ENCODE measurements around the gene PPIE.

Gene PPIE

GRCh38 chr1:39692152-39693074 lies 46.3 kb upstream of the PPIE start:
- TF ChIP-seq, protein P1, sequence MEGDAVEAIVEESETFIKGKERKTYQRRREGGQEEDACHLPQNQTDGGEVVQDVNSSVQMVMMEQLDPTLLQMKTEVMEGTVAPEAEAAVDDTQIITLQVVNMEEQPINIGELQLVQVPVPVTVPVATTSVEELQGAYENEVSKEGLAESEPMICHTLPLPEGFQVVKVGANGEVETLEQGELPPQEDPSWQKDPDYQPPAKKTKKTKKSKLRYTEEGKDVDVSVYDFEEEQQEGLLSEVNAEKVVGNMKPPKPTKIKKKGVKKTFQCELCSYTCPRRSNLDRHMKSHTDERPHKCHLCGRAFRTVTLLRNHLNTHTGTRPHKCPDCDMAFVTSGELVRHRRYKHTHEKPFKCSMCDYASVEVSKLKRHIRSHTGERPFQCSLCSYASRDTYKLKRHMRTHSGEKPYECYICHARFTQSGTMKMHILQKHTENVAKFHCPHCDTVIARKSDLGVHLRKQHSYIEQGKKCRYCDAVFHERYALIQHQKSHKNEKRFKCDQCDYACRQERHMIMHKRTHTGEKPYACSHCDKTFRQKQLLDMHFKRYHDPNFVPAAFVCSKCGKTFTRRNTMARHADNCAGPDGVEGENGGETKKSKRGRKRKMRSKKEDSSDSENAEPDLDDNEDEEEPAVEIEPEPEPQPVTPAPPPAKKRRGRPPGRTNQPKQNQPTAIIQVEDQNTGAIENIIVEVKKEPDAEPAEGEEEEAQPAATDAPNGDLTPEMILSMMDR (IDR thresholded peaks at IDR 0.05; ENCODE audit: extremely low read depth, missing control alignments): no peak

GRCh38 chr1:39694026-39694425 lies 44.7 kb upstream of the PPIE start:
- no peak for DNase-seq (ENCODE audit: low spot score)
- TF ChIP-seq, protein P1 (IDR thresholded peaks at IDR 0.05; ENCODE audit: extremely low read depth, missing control alignments): no peak

More at GRCh38 chr1:39692152-39693074, 46.3 kb upstream of the PPIE start:
- DNase-seq (ENCODE audit: low spot score): no peak

- TF ChIP-seq, protein P1 (IDR thresholded peaks at IDR 0.05; ENCODE audit: extremely low read depth, missing control alignments): no peak
- DNase-seq (ENCODE audit: low spot score): no peak
Observed at GRCh38 chr1:39695016-39695415, 43.7 kb upstream of the PPIE start.

- TF ChIP-seq, protein P1 (IDR thresholded peaks at IDR 0.05; ENCODE audit: extremely low read depth, missing control alignments): no peak
- DNase-seq (ENCODE audit: low spot score): no peak
Observed at GRCh38 chr1:39696448-39696847, 42.2 kb upstream of the PPIE start.

DNA sequence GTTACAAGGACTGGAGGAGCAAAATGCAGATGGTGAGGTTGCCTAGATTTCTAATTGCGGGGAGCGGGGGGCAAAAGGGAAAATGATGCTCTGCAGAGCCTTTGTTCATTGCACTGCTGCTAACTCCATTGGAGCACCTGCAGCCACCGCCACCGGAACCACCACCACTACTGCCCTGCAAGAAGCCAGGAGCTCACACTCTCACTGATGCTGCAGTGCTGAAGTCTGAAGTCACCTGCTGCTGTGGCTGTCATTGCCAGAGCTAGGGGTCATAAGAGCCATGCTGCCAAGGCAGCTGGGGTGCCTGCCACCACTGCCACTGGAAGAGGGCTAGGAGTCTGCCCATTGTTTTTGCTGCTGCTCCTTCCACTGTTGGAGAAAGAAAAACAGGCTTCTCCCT lies 40.1 kb upstream of the PPIE start:
- TF ChIP-seq, protein P1 (IDR thresholded peaks at IDR 0.05; ENCODE audit: extremely low read depth, missing control alignments): no peak
- DNase-seq (ENCODE audit: low spot score): no peak

- DNase-seq (ENCODE audit: low spot score): no peak
- TF ChIP-seq, protein P1 (IDR thresholded peaks at IDR 0.05; ENCODE audit: extremely low read depth, missing control alignments): no peak
Observed at GRCh38 chr1:39699419-39699818, 39.3 kb upstream of the PPIE start.

DNA sequence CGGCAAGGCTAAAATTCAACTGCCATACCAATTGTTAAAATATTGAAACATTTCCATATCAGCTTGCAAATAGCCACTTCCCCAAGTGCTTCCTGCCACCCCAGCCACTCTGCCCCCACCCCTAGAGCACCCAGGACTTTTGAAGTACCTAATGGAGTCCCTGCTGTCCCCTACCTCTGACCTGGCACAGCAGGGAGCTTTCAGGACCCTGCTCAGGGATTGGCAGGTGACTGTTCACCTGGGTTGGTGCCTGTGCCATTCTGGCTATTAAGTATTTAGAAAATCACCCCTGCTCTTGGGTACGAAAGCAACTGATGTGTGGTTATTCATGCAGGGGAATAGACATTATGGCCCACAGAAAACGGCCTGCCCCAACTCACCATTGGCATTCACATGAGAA lies 38.3 kb upstream of the PPIE start:
- no peak for DNase-seq (ENCODE audit: low spot score)

More for the DNA sequence above, 38.3 kb upstream of the PPIE start:
- TF ChIP-seq, protein P1 (IDR thresholded peaks at IDR 0.05; ENCODE audit: extremely low read depth, missing control alignments): no peak

Data from GM20000 (cell line).